ENCODE data around the gene RPH3AL. TPM values are rescaled to one million over a fixed set of nuclear protein-coding genes. Genes with fewer than 3 reads are reported as not detected.

RPH3AL gene
- total RNA-seq, 2 experiments from 2014 or later = 2.4 to 2.8 TPM

GRCh38 chr17:194828-195602 is 157.6 kb downstream of the RPH3AL start:
- Mint-ChIP-seq H3K27ac (no peak overlapping the region), H3K4me3 (no peak overlapping the region), H3K27me3 (peaks cover 24% of the 10 kb centered on the region), H3K9me3 (no peaks in the 10 kb centered on the region), H3K4me1 (ENCODE audit: low read depth) (no peaks in the 10 kb centered on the region), H3K36me3 (ENCODE audit: low read depth) (no peaks in the 10 kb centered on the region)
- Histone ChIP-seq H3K27ac (ENCODE audit: low read depth in 1 of 2, low read length in 2 of 2) (no peak overlapping the region), H3K4me1 (ENCODE audit: insufficient read depth, low read length) (no peaks in the 10 kb centered on the region), H3K36me3 (ENCODE audit: insufficient read depth, low read length) (no peaks in the 10 kb centered on the region), H3K4me3 (ENCODE audit: low read length) (no peak overlapping the region), H3K9me3 (ENCODE audit: control insufficient read depth in 1 of 2, insufficient read depth in 1 of 2, low read length in 2 of 2) (peaks cover 0 to 16% of the 10 kb centered on the region in 2 experiments), H3K27me3 (ENCODE audit: control insufficient read depth in 1 of 2, insufficient read depth in 2 of 2, low read length in 2 of 2) (peaks cover 5 to 8% of the 10 kb centered on the region in 2 experiments)
- ChIA-PET POLR2A (no interaction called here), CTCF (no interaction called here)
- ATAC-seq (ENCODE audit: poor library complexity) = no peak
- intact Hi-C loops (cut with DNase I, micrococcal nuclease) = no loop called here
- DNase-seq = no peak
- no peak for TF ChIP-seq CTCF (IDR thresholded peaks at IDR 0.05)

DNA sequence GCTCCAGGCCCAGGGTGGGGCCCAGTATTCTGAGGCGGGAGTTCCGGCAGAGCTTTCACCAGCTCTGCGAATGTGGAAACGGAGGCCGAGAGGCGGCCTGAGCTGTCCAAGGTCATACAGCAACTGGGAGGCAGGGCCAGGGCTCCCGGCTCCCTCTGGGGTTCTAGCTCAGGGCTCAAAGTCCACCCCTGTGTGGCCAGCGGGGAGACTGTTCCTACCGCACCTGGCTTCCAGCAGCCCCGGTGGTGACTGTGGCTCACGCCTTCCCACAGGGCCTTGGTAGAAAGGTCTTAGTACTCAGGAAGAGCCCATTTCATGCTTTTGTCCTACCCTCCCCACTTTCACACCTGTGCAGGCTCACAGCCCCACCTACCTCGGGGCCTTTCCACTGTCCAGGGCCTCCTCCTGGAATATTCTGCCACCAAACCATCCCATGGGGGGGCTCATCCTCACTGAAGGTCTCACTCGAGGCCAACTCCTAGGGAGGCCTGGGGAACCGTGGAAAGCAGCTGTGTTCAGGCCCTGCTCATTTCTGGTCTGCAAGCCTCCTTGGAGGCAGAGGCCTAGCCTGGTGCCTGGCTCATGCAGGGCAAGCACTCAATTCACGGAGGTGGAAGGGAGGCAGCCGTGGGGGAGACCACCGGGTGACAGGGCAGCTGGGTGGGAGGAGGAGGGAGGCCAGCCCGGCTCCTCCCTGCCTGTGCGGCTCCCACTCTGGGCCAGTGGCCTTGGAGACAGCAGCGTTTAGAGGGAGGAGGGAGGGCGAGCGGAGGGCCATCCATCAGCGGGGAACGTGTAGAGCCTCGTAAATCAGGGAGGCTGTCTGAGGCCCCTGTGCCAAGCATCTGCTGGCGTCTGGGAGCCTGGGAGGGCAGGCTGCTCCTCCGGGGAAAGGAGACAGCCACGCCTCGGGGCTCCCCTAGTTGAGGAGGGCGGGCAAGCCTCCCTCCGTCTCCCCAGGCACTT is 158.5 kb downstream of the RPH3AL start:
- CTCF ChIA-PET = no interaction called here
- H3K4me1 Mint-ChIP-seq (ENCODE audit: low read depth) = no peaks in the 10 kb centered on the region
- DNase-seq (no peak), ATAC-seq (ENCODE audit: poor library complexity) (no peak)
- H3K36me3 Mint-ChIP-seq (ENCODE audit: low read depth) = no peaks in the 10 kb centered on the region
- Histone ChIP-seq H3K27me3 (ENCODE audit: control insufficient read depth in 1 of 2, insufficient read depth in 2 of 2, low read length in 2 of 2) (peaks cover 4 to 5% of the 10 kb centered on the region in 2 experiments), H3K27ac (ENCODE audit: low read depth in 1 of 2, low read length in 2 of 2) (no peak overlapping the region), H3K4me1 (ENCODE audit: insufficient read depth, low read length) (no peaks in the 10 kb centered on the region), H3K9me3 (ENCODE audit: control insufficient read depth in 1 of 2, insufficient read depth in 1 of 2, low read length in 2 of 2) (peaks cover 0 to 16% of the 10 kb centered on the region in 2 experiments), H3K4me3 (ENCODE audit: low read length) (no peak overlapping the region), H3K36me3 (ENCODE audit: insufficient read depth, low read length) (no peaks in the 10 kb centered on the region)
- no peak overlapping the region for H3K4me3 Mint-ChIP-seq
- intact Hi-C loops (cut with DNase I, micrococcal nuclease) = no loop called here
- no peaks in the 10 kb centered on the region for H3K9me3 Mint-ChIP-seq
- H3K27me3 Mint-ChIP-seq = peaks cover 19% of the 10 kb centered on the region
- no peak for TF ChIP-seq CTCF (IDR thresholded peaks at IDR 0.05)
- POLR2A ChIA-PET = no interaction called here
- H3K27ac Mint-ChIP-seq = no peak overlapping the region

GRCh38 chr17:193426-193810 is 159.2 kb downstream of the RPH3AL start:
- ChIA-PET POLR2A (no interaction called here), CTCF (no interaction called here)
- no peak overlapping the region for H3K27ac ChIP-seq (ENCODE audit: low read depth in 1 of 2, low read length in 2 of 2)
- Mint-ChIP-seq H3K27me3 (peaks cover 14% of the 10 kb centered on the region), H3K36me3 (ENCODE audit: low read depth) (no peaks in the 10 kb centered on the region), H3K27ac (no peak overlapping the region), H3K4me1 (ENCODE audit: low read depth) (no peaks in the 10 kb centered on the region), H3K4me3 (no peak overlapping the region), H3K9me3 (no peaks in the 10 kb centered on the region)
- no peaks in the 10 kb centered on the region for H3K36me3 ChIP-seq (ENCODE audit: insufficient read depth, low read length)
- intact Hi-C loops (cut with DNase I, micrococcal nuclease) = no loop called here
- no peak for ATAC-seq (ENCODE audit: poor library complexity)
- DNase-seq = no peak
- TF ChIP-seq CTCF (IDR thresholded peaks at IDR 0.05) = no peak
- H3K4me3 ChIP-seq (ENCODE audit: low read length) = no peak overlapping the region
- H3K4me1 ChIP-seq (ENCODE audit: insufficient read depth, low read length) = no peaks in the 10 kb centered on the region
- peaks cover 0 to 16% of the 10 kb centered on the region in 2 experiments for H3K9me3 ChIP-seq (ENCODE audit: control insufficient read depth in 1 of 2, insufficient read depth in 1 of 2, low read length in 2 of 2)
- peaks cover 4 to 5% of the 10 kb centered on the region in 2 experiments for H3K27me3 ChIP-seq (ENCODE audit: control insufficient read depth in 1 of 2, insufficient read depth in 2 of 2, low read length in 2 of 2)
